Psoas muscle (tissue), 8 donors: ENCODE results near the gene SLC24A1. TPM values are rescaled to one million over a fixed set of nuclear protein-coding genes. Genes with fewer than 3 reads are reported as not detected.

Experiments
- ATAC-seq, 4 donors: fragments of 200-7000 bp; cut with Tn5 transposase; one replicate each; pipeline ENCODE4 v1.9.1; 2020; ENCODE audit warnings: moderate library complexity in 3 of 4, mild to moderate bottlenecking in 2 of 4
- DNase-seq, 2 donors: peaks; one replicate each; pipeline ENCODE4 v3.0.0-alpha.2; 2020
- H3K27ac ChIP-seq: fragments of 200-600 bp; one replicate; pipeline ENCODE4 v1.8.0; 2022
- H3K27me3 ChIP-seq, 3 donors: fragments of 200-600 bp in 1 of 3; one replicate each; pipeline versions ENCODE4 v1.6.1 to v1.8.0; 2013 to 2022; ENCODE audit warnings: low read length in 2 of 3, mild to moderate bottlenecking in 2 of 3, moderate library complexity in 1 of 3; ENCODE audit not compliant: insufficient read depth in 3 of 3
- H3K36me3 ChIP-seq, 2 donors: fragments of 200-600 bp in 1 of 2; one replicate each; pipeline versions ENCODE4 v1.6.1 to v1.8.0; 2013 to 2022; ENCODE audit warnings: low read depth in 1 of 2, mild to moderate bottlenecking in 1 of 2, moderate library complexity in 1 of 2; ENCODE audit not compliant: insufficient read depth in 1 of 2
- H3K4me1 ChIP-seq: fragments of 200-600 bp; one replicate; pipeline ENCODE4 v1.8.0; 2022
- H3K4me3 ChIP-seq: fragments of 200-600 bp; one replicate; pipeline ENCODE4 v1.8.0; 2022; ENCODE audit warnings: mild to moderate bottlenecking
- H3K9me3 ChIP-seq: fragments of 200-600 bp; one replicate; pipeline ENCODE4 v1.8.0; 2022
- WGBS, 3 donors: extraction: QIAGEN DNeasy Blood & Tissue Kit; methylation state at CpG; one replicate each; pipeline versions ENCODE4 v1.1.6 to v1.1.7; 2013; 5-methylcytosine and 5-hydroxymethylcytosine counted together
- intact Hi-C, 2 donors: fragments of 100-400 bp; cut with DNase I; formaldehyde crosslinking; loops; one replicate each; pipeline versions ENCODE4 v1.11.0 to v1.14.2; 2022
- polyA plus RNA-seq, 3 donors: library from polyadenylated mRNA; stranded (reverse); fragments of 200-250 nt; gene quantifications; one replicate each; pipeline ENCODE4 v1.2.3, GENCODE V29; 2013
- total RNA-seq, 4 donors: library from RNA; stranded (reverse); fragmentation: NEBNext Ultra II Directional in 2 of 4; extraction: Animal tissue kit (Norgen Biotek cat#: 25700) in 2 of 4; gene quantifications; one replicate each; pipeline versions ENCODE4 v1.2.1 to v1.2.4, GENCODE V29; 2021 to 2023
- TF ChIP-seq, protein P1 (sequence below): fragments of 200-600 bp; IDR thresholded peaks from one replicate; pipeline ENCODE4 v1.8.0; 2022; ENCODE audit warnings: antibody characterized with exemption
- donor health status: healthy with polysubstance abuse.
- donor health status: DM: no; HTN: no; CAD: no; lungs with moderate emphysema.
- donor health status: Bipolar disorder and iron deficiency.
- donor health status: healthy.
- donor health status: DM: yes; HTN: yes; CAD: no.
- donor health status: DM: no; HTN: no; CAD: no.
- donor health status: DM: no; HTN: no; CAD: no.
- donor health status: DM: yes; HTN: yes; CAD: no.

The SLC24A1 gene
- total and polyA plus RNA-seq, 7 donors, result 0.20 to 2.2 (median 0.74) TPM

- Histone ChIP-seq H3K27me3 (no peaks in the 10 kb centered on the region), H3K9me3 (no peaks in the 10 kb centered on the region), H3K27ac (no peak overlapping the region), H3K4me1 (no peaks in the 10 kb centered on the region), H3K36me3 (peaks cover 24 to 97% of the 10 kb centered on the region in 2 donors), H3K4me3 (no peak overlapping the region)
- WGBS, 3 donors, result 74 to 77% (median 76%) methylated on average over 8 of the region's 8 CpGs
- intact Hi-C loops, result no loop called here
- no peak for DNase-seq
- ATAC-seq, result no peak
- TF ChIP-seq, protein P1, sequence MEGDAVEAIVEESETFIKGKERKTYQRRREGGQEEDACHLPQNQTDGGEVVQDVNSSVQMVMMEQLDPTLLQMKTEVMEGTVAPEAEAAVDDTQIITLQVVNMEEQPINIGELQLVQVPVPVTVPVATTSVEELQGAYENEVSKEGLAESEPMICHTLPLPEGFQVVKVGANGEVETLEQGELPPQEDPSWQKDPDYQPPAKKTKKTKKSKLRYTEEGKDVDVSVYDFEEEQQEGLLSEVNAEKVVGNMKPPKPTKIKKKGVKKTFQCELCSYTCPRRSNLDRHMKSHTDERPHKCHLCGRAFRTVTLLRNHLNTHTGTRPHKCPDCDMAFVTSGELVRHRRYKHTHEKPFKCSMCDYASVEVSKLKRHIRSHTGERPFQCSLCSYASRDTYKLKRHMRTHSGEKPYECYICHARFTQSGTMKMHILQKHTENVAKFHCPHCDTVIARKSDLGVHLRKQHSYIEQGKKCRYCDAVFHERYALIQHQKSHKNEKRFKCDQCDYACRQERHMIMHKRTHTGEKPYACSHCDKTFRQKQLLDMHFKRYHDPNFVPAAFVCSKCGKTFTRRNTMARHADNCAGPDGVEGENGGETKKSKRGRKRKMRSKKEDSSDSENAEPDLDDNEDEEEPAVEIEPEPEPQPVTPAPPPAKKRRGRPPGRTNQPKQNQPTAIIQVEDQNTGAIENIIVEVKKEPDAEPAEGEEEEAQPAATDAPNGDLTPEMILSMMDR, result no peak
These were observed 42.6 kb upstream of the SLC24A1 start for GRCh38 chr15:65578904-65579728.

- TF ChIP-seq, protein P1, result no peak
- WGBS, 3 donors, result 71 to 83% (median 80%) methylated on average over 3 of the region's 3 CpGs
- no peaks in the 10 kb centered on the region for H3K4me1 ChIP-seq
- H3K4me3 ChIP-seq, result no peak overlapping the region
- ATAC-seq (no peak), DNase-seq (no peak)
- H3K27ac ChIP-seq, result no peak overlapping the region
- H3K27me3 ChIP-seq, result no peaks in the 10 kb centered on the region
- H3K9me3 ChIP-seq, result no peaks in the 10 kb centered on the region
- intact Hi-C loops, result loop anchor here in 1 of 2 donors (10.0 kb wide), 1 partner anchor 135 kb away; no protein-coding TSS in a partner anchor
- peaks cover 21 to 98% of the 10 kb centered on the region in 2 donors for H3K36me3 ChIP-seq
These were observed 42.0 kb upstream of the SLC24A1 start for GRCh38 chr15:65579762-65580161.

GRCh38 chr15:65580287-65580686, 41.5 kb upstream of the SLC24A1 start:
- DNase-seq (no peak), ATAC-seq (peak in 2 of 4 donors; percentile 43 to 62)
- Histone ChIP-seq H3K27me3 (no peaks in the 10 kb centered on the region), H3K9me3 (no peaks in the 10 kb centered on the region), H3K36me3 (peaks cover 20 to 99% of the 10 kb centered on the region in 2 donors), H3K27ac (no peak overlapping the region), H3K4me3 (no peak overlapping the region), H3K4me1 (no peaks in the 10 kb centered on the region)
- TF ChIP-seq, protein P1, result no peak
- intact Hi-C loops, result loop anchor here in 1 of 2 donors (10.0 kb wide), 1 partner anchor 135 kb away; no protein-coding TSS in a partner anchor

DNA sequence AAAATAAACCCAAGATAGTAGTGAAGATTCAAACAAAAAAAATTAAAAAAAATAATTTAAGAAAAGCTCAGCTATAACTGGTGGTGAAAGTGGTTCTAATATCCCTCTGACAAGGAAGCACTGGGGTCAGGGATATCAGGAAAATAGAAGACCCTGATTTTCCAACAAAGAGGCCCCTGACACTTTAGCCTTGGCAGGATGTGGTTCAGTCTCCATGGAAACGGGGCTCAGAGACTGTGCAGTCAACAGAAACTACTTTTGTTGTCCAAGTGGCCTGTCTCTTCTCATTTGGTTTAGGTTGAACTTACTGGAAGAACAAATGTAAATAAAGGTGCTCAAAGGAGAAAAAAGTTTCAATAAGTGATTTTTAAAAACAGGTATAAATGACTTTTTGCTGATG, 38.0 kb upstream of the SLC24A1 start:
- Histone ChIP-seq H3K4me3 (no peak overlapping the region), H3K4me1 (no peaks in the 10 kb centered on the region), H3K36me3 (peaks cover 17 to 98% of the 10 kb centered on the region in 2 donors), H3K9me3 (no peaks in the 10 kb centered on the region), H3K27me3 (no peaks in the 10 kb centered on the region), H3K27ac (no peak overlapping the region)
- DNase-seq (no peak), ATAC-seq (no peak)
- WGBS, 3 donors, result 51 to 56% (median 52%) methylated on average over 1 of the region's 1 CpG
- TF ChIP-seq, protein P1, result no peak
- intact Hi-C loops, result loop anchor here in 1 of 2 donors (10.0 kb wide), 1 partner anchor 131 kb away; no protein-coding TSS in a partner anchor
